K562 treated with DMSO at 1 percent for 12 hours (cell line): ENCODE results near the gene CIZ1. TPM values are rescaled to one million over a fixed set of nuclear protein-coding genes. Genes with fewer than 3 reads are reported as not detected.

ENCODE experiments used
- total RNA-seq: library from RNA; unstranded; fragments of 300-600 nt; gene quantifications from 2 replicates; pipeline ENCODE4 v1.2.3, GENCODE V29; 2022; ENCODE audit not compliant: insufficient read depth

CIZ1 gene, protein sequence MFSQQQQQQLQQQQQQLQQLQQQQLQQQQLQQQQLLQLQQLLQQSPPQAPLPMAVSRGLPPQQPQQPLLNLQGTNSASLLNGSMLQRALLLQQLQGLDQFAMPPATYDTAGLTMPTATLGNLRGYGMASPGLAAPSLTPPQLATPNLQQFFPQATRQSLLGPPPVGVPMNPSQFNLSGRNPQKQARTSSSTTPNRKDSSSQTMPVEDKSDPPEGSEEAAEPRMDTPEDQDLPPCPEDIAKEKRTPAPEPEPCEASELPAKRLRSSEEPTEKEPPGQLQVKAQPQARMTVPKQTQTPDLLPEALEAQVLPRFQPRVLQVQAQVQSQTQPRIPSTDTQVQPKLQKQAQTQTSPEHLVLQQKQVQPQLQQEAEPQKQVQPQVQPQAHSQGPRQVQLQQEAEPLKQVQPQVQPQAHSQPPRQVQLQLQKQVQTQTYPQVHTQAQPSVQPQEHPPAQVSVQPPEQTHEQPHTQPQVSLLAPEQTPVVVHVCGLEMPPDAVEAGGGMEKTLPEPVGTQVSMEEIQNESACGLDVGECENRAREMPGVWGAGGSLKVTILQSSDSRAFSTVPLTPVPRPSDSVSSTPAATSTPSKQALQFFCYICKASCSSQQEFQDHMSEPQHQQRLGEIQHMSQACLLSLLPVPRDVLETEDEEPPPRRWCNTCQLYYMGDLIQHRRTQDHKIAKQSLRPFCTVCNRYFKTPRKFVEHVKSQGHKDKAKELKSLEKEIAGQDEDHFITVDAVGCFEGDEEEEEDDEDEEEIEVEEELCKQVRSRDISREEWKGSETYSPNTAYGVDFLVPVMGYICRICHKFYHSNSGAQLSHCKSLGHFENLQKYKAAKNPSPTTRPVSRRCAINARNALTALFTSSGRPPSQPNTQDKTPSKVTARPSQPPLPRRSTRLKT
- total RNA-seq, result 280 and 443 TPM in 2 replicates

DNA sequence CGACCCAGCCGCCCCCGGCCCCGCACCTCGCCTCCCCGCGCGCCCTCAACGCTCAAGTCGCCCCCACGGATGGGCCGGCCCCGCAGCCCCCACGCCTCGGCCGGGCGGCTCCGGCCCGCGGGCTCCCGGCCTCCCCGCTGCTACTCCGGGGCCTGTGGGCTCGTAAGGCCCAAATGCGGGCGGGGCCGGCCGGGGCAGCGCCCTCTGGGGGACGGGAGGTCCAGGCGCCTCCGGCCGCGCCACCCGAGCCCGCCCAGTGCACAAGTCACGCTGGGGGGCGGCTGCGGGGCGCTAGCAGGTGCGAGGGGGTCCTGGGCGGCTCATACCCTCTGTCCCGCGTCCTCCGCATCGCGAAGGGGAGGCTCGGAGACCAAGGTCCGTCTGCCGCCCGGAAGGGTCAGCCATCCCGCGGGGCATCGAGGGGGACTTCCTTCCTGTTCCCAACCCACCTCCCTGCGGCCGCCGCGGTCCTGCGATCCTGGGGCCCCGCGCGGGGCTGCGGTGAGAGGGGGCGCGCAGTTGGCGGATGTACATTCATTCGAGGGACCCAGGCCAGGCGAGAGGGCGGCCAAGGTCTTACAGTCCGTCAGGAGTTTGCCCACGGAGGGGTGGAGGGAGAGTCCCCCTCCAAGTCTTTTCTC, at the start of gene CIZ1:
Gene CIZ1, minus strand, starts transcription at position 167 of the 641 bp plus-strand sequence. CDS start 715 bp downstream, outside the sequence.

DNA sequence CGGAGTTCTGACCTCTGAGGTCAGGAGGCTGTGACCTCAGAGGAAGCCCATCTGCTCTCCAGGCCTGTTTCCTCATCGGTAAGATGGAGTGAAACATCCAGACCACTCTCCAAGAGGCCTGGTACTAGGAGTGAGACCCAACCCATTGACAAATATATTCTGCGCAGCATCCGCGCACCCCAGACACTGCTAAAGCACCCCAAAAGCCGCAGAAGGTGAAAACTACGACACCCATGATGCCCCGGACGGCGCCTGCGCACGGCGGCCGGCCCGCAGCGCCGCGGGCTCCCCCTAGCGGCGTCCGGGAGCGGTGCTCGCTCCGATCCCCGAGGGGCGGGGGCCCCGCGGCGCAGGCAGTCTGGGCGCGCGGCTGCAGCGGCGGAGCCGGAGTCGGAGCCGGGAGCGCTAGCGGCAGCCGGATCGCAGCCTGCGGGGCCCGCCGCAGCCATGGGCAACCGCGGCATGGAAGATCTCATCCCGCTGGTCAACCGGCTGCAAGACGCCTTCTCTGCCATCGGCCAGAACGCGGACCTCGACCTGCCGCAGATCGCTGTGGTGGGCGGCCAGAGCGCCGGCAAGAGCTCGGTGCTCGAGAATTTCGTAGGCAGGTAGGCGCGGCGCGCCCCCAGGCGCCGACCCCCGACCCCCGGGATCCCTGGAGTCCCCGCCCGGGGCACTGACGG, 11.8 kb upstream of the CIZ1 start, which contains the start of gene DNM1:
Gene DNM1, plus strand, starts transcription at position 356 of the 683 bp plus-strand sequence. Its CDS starts 92 bp downstream, at position 448.

DNA sequence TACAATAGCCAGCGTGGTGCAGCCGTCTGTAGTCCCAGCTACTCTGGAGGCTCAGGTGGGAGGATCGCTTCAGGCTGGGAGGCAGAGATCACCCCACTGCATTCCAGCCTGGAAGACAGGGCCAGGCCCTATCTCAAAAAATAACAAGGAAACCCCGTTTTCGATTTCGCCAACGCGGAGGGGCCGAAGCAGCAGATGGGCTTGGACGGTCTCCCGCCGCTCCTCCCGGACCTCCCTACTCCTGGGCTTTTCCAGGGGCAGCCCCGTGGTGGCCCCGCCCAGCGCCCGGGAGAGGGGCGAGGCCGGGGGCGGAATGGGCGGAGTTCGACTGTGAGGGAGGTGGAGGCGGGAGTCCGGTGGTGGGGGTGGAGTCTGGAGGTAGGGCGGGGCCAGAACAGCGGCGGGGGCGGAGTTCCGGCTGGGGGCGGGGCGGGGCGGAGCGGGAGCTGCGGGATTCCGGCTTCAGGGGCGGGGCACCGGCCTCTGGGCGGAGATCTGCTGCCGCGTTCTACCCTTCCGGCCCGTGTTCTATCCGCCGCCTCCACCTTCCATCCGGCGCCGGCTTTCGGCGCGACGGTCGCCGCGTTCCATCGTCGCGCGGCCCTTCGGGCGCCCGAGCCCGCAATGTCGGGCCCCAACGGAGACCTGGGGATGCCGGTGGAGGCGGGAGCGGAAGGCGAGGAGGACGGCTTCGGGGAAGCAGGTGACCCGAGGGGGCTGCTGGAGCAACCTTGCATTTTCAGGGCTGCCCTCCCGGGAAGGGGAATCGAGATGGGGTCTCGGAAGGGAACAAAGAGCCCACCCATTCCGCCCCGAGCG, 31.4 kb downstream of the CIZ1 start, which contains the start of gene BBLN:
Gene BBLN, plus strand, starts transcription at position 482 of the 819 bp plus-strand sequence. Its CDS starts 143 bp downstream, at position 625.

DNA sequence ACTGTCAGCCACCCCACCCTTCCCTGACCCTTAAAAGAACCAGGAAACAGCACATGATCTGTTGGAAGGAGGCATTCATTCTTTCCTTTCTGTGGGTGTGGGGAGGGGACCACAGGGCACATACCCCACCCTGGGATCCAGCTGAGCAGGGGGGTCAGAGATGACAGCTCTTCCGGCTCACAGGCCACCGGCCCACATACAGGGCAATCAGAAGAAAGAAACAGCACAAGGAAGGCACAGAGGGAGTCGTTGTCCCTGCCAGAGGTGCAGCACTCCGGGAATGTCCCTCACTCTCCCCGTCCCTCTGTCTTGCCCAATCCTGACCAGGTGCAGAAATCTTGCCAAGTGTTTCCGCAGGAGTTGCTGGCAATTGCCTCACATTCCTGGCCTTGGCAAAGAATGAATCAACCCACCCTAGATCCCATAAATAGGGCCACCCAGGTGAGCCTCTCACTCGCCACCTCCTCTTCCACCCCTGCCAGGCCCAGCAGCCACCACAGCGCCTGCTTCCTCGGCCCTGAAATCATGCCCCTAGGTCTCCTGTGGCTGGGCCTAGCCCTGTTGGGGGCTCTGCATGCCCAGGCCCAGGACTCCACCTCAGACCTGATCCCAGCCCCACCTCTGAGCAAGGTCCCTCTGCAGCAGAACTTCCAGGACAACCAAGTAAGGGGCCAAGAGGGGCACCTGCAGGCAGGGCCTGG, 42.2 kb downstream of the CIZ1 start, which contains the start of gene LCN2:
Gene LCN2, plus strand, starts transcription at position 453 of the 701 bp plus-strand sequence. Its CDS starts 73 bp downstream, at position 526.

DNA sequence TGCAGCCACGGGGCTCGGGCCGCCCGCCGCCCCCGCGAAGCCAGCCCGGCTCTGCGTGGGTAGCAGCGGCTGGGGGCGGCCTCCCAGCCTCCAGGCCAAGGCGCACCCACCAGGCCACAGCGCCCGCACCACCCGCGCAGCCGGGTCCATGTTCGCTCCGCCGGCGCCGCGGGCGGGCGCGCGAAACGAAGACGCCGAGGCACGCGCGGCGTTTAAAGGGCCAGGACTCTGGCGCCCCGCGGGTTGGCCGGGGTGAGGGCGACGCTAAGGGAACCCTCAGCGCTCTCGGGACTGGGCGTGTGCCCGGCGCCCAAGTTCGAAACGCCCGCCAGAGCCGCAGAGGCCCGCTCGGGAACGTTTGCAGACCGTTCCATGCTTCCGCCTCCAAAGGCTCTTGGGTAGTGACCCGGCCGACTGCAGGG, 63.8 kb downstream of the CIZ1 start, which contains the start of gene PTGES2:
Gene PTGES2, minus strand, starts transcription at position 162 of the 422 bp plus-strand sequence. Its CDS starts 12 bp downstream, at position 150.

Other genes with a start within 250 kb of the CIZ1 start
- gene EEIG1, start 210.6 kb downstream of the CIZ1 start, total RNA-seq, result 22.0 and 46.0 TPM in 2 replicates
- 21.9 and 23.2 TPM in 2 replicates for gene NAIF1, start 124.3 kb downstream of the CIZ1 start, total RNA-seq
- 20.4 and 31.7 TPM in 2 replicates for gene SLC25A25, start 123.3 kb downstream of the CIZ1 start, total RNA-seq
- gene PTGES2, start 63.8 kb downstream of the CIZ1 start, total RNA-seq, result 40.1 and 46.2 TPM in 2 replicates
- not detected in 2 replicates for gene LCN2, start 42.1 kb downstream of the CIZ1 start, total RNA-seq
- gene BBLN, start 31.3 kb downstream of the CIZ1 start, total RNA-seq, result 353 and 489 TPM in 2 replicates
- 15.4 and 46.4 TPM in 2 replicates for gene DNM1, start 11.8 kb upstream of the CIZ1 start, total RNA-seq
- 63.8 and 131 TPM in 2 replicates for gene GOLGA2, start 84.4 kb upstream of the CIZ1 start, total RNA-seq
- 143 and 182 TPM in 2 replicates for gene SWI5, start 84.7 kb upstream of the CIZ1 start, total RNA-seq
- 32.1 and 33.5 TPM in 2 replicates for gene TRUB2, start 130.9 kb upstream of the CIZ1 start, total RNA-seq
- 120 and 127 TPM in 2 replicates for gene COQ4, start 131.3 kb upstream of the CIZ1 start, total RNA-seq
- gene SLC27A4, start 149.0 kb upstream of the CIZ1 start, total RNA-seq, result 16.0 and 24.8 TPM in 2 replicates
- gene URM1, start 179.8 kb upstream of the CIZ1 start, total RNA-seq, result 44.2 and 44.6 TPM in 2 replicates
- 25.4 and 31.5 TPM in 2 replicates for gene CERCAM, start 229.3 kb upstream of the CIZ1 start, total RNA-seq